Measurements from ENCODE around the gene PHF21A. TPM values are rescaled to one million over a fixed set of nuclear protein-coding genes. Genes with fewer than 3 reads are reported as not detected.

Gene PHF21A
- polyA plus RNA-seq, 3 donors: 6.2 to 95.2 (median 14.0) TPM

DNA sequence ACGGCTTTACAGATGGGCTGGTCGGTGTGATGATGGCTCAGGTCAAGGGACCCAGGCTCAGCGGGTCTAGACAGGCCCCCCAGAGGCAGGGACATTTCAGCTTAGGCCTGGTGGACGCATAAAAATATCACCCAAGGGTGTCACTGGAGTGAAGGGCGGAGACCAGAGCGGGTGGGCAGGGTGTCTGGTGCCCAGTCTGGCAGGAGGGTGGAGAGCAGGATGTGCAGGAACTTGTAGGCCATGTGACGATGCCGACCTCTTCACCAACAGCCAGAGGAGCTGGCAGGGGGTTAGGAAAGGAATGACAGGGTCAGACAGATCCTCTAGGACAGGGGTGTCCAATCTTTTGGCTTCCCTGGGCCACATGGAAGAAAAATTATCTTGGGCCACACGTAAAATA is 231.3 kb downstream of the PHF21A start:
- no peaks in the 10 kb centered on the region for H3K36me3 ChIP-seq (replicated peaks in 1 of 2; ENCODE audit: control insufficient read depth in 1 of 2, insufficient read depth in 2 of 2, low read length in 2 of 2)
- H3K4me2 ChIP-seq (replicated peaks; ENCODE audit: extremely low read depth, low read length, poor library complexity, severe bottlenecking): no peak overlapping the region
- H3K4me1 ChIP-seq (ENCODE audit: control insufficient read depth in 1 of 2, insufficient read depth in 2 of 2, low read length in 2 of 2): peaks cover 5 to 6% of the 10 kb centered on the region in 2 donors
- no peak overlapping the region for H2AFZ ChIP-seq (ENCODE audit: insufficient read depth, low read depth, low read length, poor library complexity, severe bottlenecking)
- peaks cover 12% of the 10 kb centered on the region for H4K20me1 ChIP-seq (ENCODE audit: insufficient read depth, low read length)
- TF ChIP-seq, protein P1, sequence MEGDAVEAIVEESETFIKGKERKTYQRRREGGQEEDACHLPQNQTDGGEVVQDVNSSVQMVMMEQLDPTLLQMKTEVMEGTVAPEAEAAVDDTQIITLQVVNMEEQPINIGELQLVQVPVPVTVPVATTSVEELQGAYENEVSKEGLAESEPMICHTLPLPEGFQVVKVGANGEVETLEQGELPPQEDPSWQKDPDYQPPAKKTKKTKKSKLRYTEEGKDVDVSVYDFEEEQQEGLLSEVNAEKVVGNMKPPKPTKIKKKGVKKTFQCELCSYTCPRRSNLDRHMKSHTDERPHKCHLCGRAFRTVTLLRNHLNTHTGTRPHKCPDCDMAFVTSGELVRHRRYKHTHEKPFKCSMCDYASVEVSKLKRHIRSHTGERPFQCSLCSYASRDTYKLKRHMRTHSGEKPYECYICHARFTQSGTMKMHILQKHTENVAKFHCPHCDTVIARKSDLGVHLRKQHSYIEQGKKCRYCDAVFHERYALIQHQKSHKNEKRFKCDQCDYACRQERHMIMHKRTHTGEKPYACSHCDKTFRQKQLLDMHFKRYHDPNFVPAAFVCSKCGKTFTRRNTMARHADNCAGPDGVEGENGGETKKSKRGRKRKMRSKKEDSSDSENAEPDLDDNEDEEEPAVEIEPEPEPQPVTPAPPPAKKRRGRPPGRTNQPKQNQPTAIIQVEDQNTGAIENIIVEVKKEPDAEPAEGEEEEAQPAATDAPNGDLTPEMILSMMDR (IDR thresholded peaks at IDR 0.05): no peak
- WGBS (ENCODE audit: insufficient coverage): 90% methylated on average over 7 of the region's 9 CpGs
- no peaks in the 10 kb centered on the region for H3K9me3 ChIP-seq (replicated peaks in 1 of 2; ENCODE audit: control insufficient read depth in 1 of 2, insufficient read depth in 1 of 2, low read length in 2 of 2)
- H3K27ac ChIP-seq (ENCODE audit: low read depth in 1 of 2, low read length in 2 of 2): no peak overlapping the region
- Mint-ChIP-seq H3K4me1 (peaks cover 3% of the 10 kb centered on the region), H3K27ac (no peak overlapping the region), H3K9me3 (peaks cover 0 to 3% (median 0%) of the 10 kb centered on the region in 7 donors), H3K4me3 (no peak overlapping the region), H3K27me3 (ENCODE audit: low read depth in 3 of 3) (peaks cover 18 to 49% (median 30%) of the 10 kb centered on the region in 3 donors), H3K36me3 (no peaks in the 10 kb centered on the region)
- H3K27me3 ChIP-seq (ENCODE audit: control insufficient read depth in 2 of 2, insufficient read depth in 2 of 2, low read length in 2 of 2): peaks cover 14 to 26% of the 10 kb centered on the region in 2 donors
- H3K79me2 ChIP-seq (ENCODE audit: insufficient read depth, low read length): no peaks in the 10 kb centered on the region
- no peak overlapping the region for H3K4me3 ChIP-seq (replicated peaks in 1 of 3; ENCODE audit: low read depth in 2 of 3, low read length in 3 of 3)
- DNase-seq: no peak
- intact Hi-C loops (cut with micrococcal nuclease): no loop called here
- no peak overlapping the region for H3K9ac ChIP-seq (ENCODE audit: insufficient read depth, low read length, poor library complexity, severe bottlenecking)

DNA sequence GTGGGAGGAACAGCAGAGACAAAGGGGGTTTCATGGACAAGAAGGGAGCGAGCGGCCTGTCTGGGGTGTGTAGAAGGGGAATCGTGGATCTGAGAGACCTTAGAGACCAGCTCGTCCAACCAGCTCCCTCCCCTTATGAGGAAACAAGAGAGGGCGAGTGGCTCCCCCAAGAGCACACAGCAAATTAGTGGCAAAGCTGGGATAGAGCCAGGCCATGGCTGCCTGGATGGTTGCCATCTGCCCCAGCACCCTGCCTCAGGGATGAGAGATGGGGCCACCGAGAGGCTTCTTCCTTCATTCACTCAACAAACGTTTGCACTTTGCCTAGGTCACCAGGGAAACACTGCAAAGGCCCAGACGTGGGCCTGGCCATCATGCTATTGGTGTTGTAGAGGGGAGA is 231.7 kb downstream of the PHF21A start:
- Mint-ChIP-seq H3K27me3 (ENCODE audit: low read depth in 3 of 3) (peaks cover 20 to 51% (median 33%) of the 10 kb centered on the region in 3 donors), H3K9me3 (peaks cover 0 to 5% (median 0%) of the 10 kb centered on the region in 7 donors), H3K4me1 (peaks cover 3% of the 10 kb centered on the region), H3K36me3 (no peaks in the 10 kb centered on the region), H3K4me3 (no peak overlapping the region), H3K27ac (no peak overlapping the region)
- H3K27me3 ChIP-seq (ENCODE audit: control insufficient read depth in 2 of 2, insufficient read depth in 2 of 2, low read length in 2 of 2): peaks cover 14 to 28% of the 10 kb centered on the region in 2 donors
- TF ChIP-seq, protein P1 (IDR thresholded peaks at IDR 0.05): no peak
- no peak overlapping the region for H3K4me3 ChIP-seq (replicated peaks in 1 of 3; ENCODE audit: low read depth in 2 of 3, low read length in 3 of 3)
- DNase-seq: no peak
- peaks cover 16% of the 10 kb centered on the region for H4K20me1 ChIP-seq (ENCODE audit: insufficient read depth, low read length)
- H3K36me3 ChIP-seq (replicated peaks in 1 of 2; ENCODE audit: control insufficient read depth in 1 of 2, insufficient read depth in 2 of 2, low read length in 2 of 2): no peaks in the 10 kb centered on the region
- intact Hi-C loops (cut with micrococcal nuclease): no loop called here
- 100% methylated on average over 3 of the region's 8 CpGs for WGBS (ENCODE audit: insufficient coverage)
- no peaks in the 10 kb centered on the region for H3K79me2 ChIP-seq (ENCODE audit: insufficient read depth, low read length)
- no peak overlapping the region for H3K27ac ChIP-seq (ENCODE audit: low read depth in 1 of 2, low read length in 2 of 2)
- no peak overlapping the region for H3K4me2 ChIP-seq (replicated peaks; ENCODE audit: extremely low read depth, low read length, poor library complexity, severe bottlenecking)
- no peak overlapping the region for H3K9ac ChIP-seq (ENCODE audit: insufficient read depth, low read length, poor library complexity, severe bottlenecking)
- peaks cover 5 to 6% of the 10 kb centered on the region in 2 donors for H3K4me1 ChIP-seq (ENCODE audit: control insufficient read depth in 1 of 2, insufficient read depth in 2 of 2, low read length in 2 of 2)
- H2AFZ ChIP-seq (ENCODE audit: insufficient read depth, low read depth, low read length, poor library complexity, severe bottlenecking): no peak overlapping the region
- H3K9me3 ChIP-seq (replicated peaks in 1 of 2; ENCODE audit: control insufficient read depth in 1 of 2, insufficient read depth in 1 of 2, low read length in 2 of 2): no peaks in the 10 kb centered on the region

Data from CD14-positive monocyte (primary cell).